OCI-LY3 (cell line): ENCODE data around the gene RPUSD1.

Source experiments
- H2AFZ ChIP-seq: fragments of 200-600, 300-600 bp; shearing (Covaris generic); 2 replicates; pipeline ENCODE4 v1.6.0; 2014; ENCODE audit warnings: antibody characterized with exemption, low read depth, low read length
- H3K27ac ChIP-seq: fragments of 200-600, 300-600 bp; sonication (generic); 2 replicates; pipeline ENCODE4 v1.5.1; 2014; ENCODE audit warnings: mild to moderate bottlenecking, low read length, moderate library complexity, mixed read lengths
- H3K27me3 ChIP-seq: fragments of 200-600, 300-600 bp; sonication (generic); 2 replicates; pipeline ENCODE4 v1.6.1; 2014; ENCODE audit warnings: low read depth, low read length, mixed read lengths
- H3K36me3 ChIP-seq: fragments of 200-600, 300-600 bp; sonication (generic); replicated peaks from 2 replicates; pipeline ENCODE3; 2014; ENCODE audit warnings: low read depth, low read length, mixed read lengths
- H3K4me1 ChIP-seq: fragments of 300-600, 200-600 bp; sonication (generic); 2 replicates; pipeline ENCODE4 v1.6.1; 2014; ENCODE audit warnings: low read length, mixed read lengths
- H3K4me2 ChIP-seq: fragments of 200-600, 300-600 bp; sonication (generic); 2 replicates; pipeline ENCODE4 v1.6.1; 2014; ENCODE audit warnings: low read length, mixed read lengths
- H3K4me3 ChIP-seq: fragments of 300-600, 200-600 bp; sonication (generic); 2 replicates; pipeline ENCODE4 v1.5.1; 2014; ENCODE audit warnings: antibody characterized with exemption, mild to moderate bottlenecking, low read length, moderate library complexity
- H3K79me2 ChIP-seq: fragments of 300-600, 200-600 bp; shearing (Covaris generic); 2 replicates; pipeline ENCODE4 v1.6.1; 2014; ENCODE audit warnings: mild to moderate bottlenecking, low read length, mixed read lengths
- H3K9ac ChIP-seq: fragments of 300-600, 200-600 bp; shearing (Covaris generic); 2 replicates; pipeline ENCODE4 v1.6.0; 2014; ENCODE audit warnings: mild to moderate bottlenecking, low read length, moderate library complexity
- H3K9me3 ChIP-seq: fragments of 200-600, 300-600 bp; shearing (Covaris generic); 2 replicates; pipeline ENCODE4 v1.6.1; 2014; ENCODE audit warnings: low read length, mixed read lengths; ENCODE audit not compliant: insufficient read depth
- H4K20me1 ChIP-seq: fragments of 200-600, 300-600 bp; sonication (generic); 2 replicates; pipeline ENCODE4 v1.6.1; 2016; ENCODE audit warnings: low read length, mixed read lengths; ENCODE audit not compliant: insufficient read depth
- CTCF ChIP-seq: fragments of 200-600, 300-600 bp; sonication (generic); IDR thresholded peaks from 2 replicates; pipeline ENCODE4 v1.5.1; 2014; ENCODE audit warnings: antibody characterized with exemption, low read length, low read depth
- EZH2phosphoT487 ChIP-seq: fragments of 200-600 bp; shearing (Covaris generic); IDR thresholded peaks from 2 replicates; pipeline ENCODE4 v1.6.1; 2018; ENCODE audit warnings: antibody characterized with exemption, mixed run types, low read depth

RPUSD1 gene

GRCh38 chr16:781346-782010 is 6.7 kb downstream of the RPUSD1 start:
- no peaks in the 10 kb centered on the region for H3K36me3 ChIP-seq
- no peaks in the 10 kb centered on the region for H3K4me1 ChIP-seq
- H3K79me2 ChIP-seq: no peaks in the 10 kb centered on the region
- no peak overlapping the region for H3K4me2 ChIP-seq
- no peaks in the 10 kb centered on the region for H3K9me3 ChIP-seq
- no peak overlapping the region for H3K4me3 ChIP-seq
- H3K27me3 ChIP-seq: peaks cover 20% of the 10 kb centered on the region
- TF ChIP-seq EZH2phosphoT487 (no peak), CTCF (no peak)
- H2AFZ ChIP-seq: no peak overlapping the region
- H3K27ac ChIP-seq: no peak overlapping the region
- no peak overlapping the region for H3K9ac ChIP-seq
- no peaks in the 10 kb centered on the region for H4K20me1 ChIP-seq

- no peaks in the 10 kb centered on the region for H3K36me3 ChIP-seq
- no peak overlapping the region for H3K27ac ChIP-seq
- no peak overlapping the region for H2AFZ ChIP-seq
- no peaks in the 10 kb centered on the region for H3K9me3 ChIP-seq
- no peaks in the 10 kb centered on the region for H4K20me1 ChIP-seq
- H3K79me2 ChIP-seq: no peaks in the 10 kb centered on the region
- no peak overlapping the region for H3K4me3 ChIP-seq
- TF ChIP-seq CTCF (no peak), EZH2phosphoT487 (no peak)
- H3K4me1 ChIP-seq: no peaks in the 10 kb centered on the region
- H3K27me3 ChIP-seq: peaks cover 20% of the 10 kb centered on the region
- no peak overlapping the region for H3K9ac ChIP-seq
- H3K4me2 ChIP-seq: no peak overlapping the region
These were observed 7.9 kb downstream of the RPUSD1 start for GRCh38 chr16:780296-780695.

DNA sequence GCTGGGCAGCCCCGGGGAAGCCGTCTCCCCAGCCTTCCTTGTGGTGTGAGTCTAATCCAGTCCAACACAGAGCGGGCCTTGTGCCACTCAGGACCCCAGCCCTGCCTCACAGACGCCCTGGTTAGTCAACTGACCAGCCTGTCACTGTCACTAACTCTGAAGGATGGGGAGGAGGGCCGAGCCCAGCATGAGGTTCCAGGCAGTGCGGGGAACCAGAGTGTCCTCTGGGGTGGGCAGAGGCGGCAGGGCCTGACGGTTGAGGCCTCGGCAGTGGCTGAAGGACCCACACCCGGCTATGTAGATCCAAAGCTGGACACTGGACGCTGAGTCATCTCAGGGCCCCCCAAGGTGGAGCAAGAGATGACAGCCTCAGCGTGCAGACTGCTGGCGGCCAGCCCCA is 8.6 kb downstream of the RPUSD1 start:
- Histone ChIP-seq H3K4me2 (no peak overlapping the region), H3K79me2 (no peaks in the 10 kb centered on the region), H3K4me1 (no peaks in the 10 kb centered on the region)

More for the DNA sequence above, 8.6 kb downstream of the RPUSD1 start:
- H3K36me3 ChIP-seq: no peaks in the 10 kb centered on the region
- no peak overlapping the region for H3K4me3 ChIP-seq
- H3K9ac ChIP-seq: no peak overlapping the region
- H3K9me3 ChIP-seq: no peaks in the 10 kb centered on the region
- H2AFZ ChIP-seq: no peak overlapping the region
- H3K27me3 ChIP-seq: peaks cover 20% of the 10 kb centered on the region
- TF ChIP-seq CTCF (no peak), EZH2phosphoT487 (no peak)
- no peak overlapping the region for H3K27ac ChIP-seq
- H4K20me1 ChIP-seq: no peaks in the 10 kb centered on the region
